Mucosa of descending colon (tissue), 3 donors: ENCODE data around the gene STMP1. TPM values are rescaled to one million over a fixed set of nuclear protein-coding genes. Genes with fewer than 3 reads are reported as not detected.
"Not testable (repeated sequence)": the region's sequence is repeated elsewhere in the genome, so short reads cannot be mapped to it uniquely, and the experiment has no call there.

ENCODE experiments used
- ATAC-seq: fragments of 200-7000 bp; cut with Tn5 transposase; one replicate; pipeline ENCODE4 v1.9.1; 2020; ENCODE audit warnings: mild to moderate bottlenecking, moderate library complexity
- DNase-seq, 3 donors: peaks; one replicate each; pipeline ENCODE4 v3.0.0-alpha.2; 2020
- H3K36me3 ChIP-seq: fragments of 200-600 bp; one replicate; pipeline ENCODE4 v1.8.0; 2021; ENCODE audit warnings: low read depth, mild to moderate bottlenecking
- H3K4me1 ChIP-seq: fragments of 200-600 bp; one replicate; pipeline ENCODE4 v1.8.0; 2021; ENCODE audit warnings: low read depth, mild to moderate bottlenecking
- H3K4me3 ChIP-seq: fragments of 200-600 bp; one replicate; pipeline ENCODE4 v1.8.0; 2021; ENCODE audit warnings: mild to moderate bottlenecking
- H3K9me3 ChIP-seq: fragments of 200-600 bp; one replicate; pipeline ENCODE4 v1.8.0; 2021; ENCODE audit warnings: mild to moderate bottlenecking
- intact Hi-C, 2 donors: fragments of 100-400 bp; cut with DNase I in 1 of 2; cut with micrococcal nuclease in 1 of 2; formaldehyde crosslinking; loops; one replicate each; pipeline versions ENCODE4 v1.11.0 to v1.11.1; 2022; cut with DNase I, micrococcal nuclease
- total RNA-seq, 3 donors: library from RNA; stranded (reverse); fragmentation: NEBNext Ultra II Directional in 2 of 3; extraction: Animal tissue kit (Norgen Biotek cat#: 25700) in 2 of 3; gene quantifications; one replicate each; pipeline versions ENCODE4 v1.2.1 to v1.2.4, GENCODE V29; 2021 to 2023
- TF ChIP-seq, protein P1 (sequence below): fragments of 200-600 bp; IDR thresholded peaks from one replicate; pipeline ENCODE4 v1.8.0; 2022; ENCODE audit warnings: antibody characterized with exemption, mild to moderate bottlenecking
- donor health status: DM: no; HTN: no; CAD: no; lungs with moderate emphysema.
- donor health status: DM: no; HTN: no; CAD: no.
- donor health status: DM: no; HTN: yes; CAD: no.

The STMP1 gene
- total RNA-seq, 3 donors from 2014 or later: 23.5 to 28.5 (median 24.9) TPM

DNA sequence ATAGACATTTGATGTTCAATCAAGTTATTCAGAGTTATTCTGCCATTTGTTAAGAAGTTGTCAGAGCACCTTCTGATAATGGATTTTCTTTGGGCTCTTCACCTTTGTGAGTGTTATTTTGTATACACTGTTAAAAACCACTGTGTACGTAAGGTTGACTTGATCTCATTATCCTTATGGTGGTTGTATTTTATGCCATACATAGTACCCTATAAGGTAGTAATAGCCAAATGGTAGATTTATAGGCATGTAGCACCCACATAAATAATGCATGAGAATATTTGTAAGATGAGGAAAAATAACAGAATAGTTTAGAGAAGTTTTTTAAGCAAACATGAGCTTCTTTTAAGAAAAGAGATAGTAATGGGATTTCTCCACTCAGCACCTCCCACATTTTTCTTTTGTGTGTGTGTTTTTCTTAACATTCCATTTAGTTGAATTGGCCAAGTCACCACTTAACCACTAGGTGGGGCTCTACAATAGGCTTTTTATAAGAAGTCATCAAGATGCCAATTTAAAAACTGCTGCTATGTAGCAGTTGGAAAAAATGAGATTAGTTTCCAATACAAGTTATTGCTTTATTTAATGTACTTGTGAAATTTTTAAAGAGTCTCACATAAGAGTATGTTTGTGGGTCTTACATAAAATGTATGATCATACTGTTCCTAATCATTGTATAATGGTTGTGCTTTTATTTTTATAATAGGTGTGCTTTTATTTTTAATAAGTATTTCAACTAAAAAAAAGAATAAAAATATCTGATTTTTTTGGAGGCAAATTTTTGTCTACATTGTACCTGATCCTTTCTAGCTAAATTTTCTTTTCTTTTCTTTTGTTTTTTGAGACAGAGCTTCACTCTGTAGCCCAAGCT, 41.1 kb upstream of the STMP1 start:
- TF ChIP-seq, protein P1, sequence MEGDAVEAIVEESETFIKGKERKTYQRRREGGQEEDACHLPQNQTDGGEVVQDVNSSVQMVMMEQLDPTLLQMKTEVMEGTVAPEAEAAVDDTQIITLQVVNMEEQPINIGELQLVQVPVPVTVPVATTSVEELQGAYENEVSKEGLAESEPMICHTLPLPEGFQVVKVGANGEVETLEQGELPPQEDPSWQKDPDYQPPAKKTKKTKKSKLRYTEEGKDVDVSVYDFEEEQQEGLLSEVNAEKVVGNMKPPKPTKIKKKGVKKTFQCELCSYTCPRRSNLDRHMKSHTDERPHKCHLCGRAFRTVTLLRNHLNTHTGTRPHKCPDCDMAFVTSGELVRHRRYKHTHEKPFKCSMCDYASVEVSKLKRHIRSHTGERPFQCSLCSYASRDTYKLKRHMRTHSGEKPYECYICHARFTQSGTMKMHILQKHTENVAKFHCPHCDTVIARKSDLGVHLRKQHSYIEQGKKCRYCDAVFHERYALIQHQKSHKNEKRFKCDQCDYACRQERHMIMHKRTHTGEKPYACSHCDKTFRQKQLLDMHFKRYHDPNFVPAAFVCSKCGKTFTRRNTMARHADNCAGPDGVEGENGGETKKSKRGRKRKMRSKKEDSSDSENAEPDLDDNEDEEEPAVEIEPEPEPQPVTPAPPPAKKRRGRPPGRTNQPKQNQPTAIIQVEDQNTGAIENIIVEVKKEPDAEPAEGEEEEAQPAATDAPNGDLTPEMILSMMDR: peak; percentile 82
- H3K9me3 ChIP-seq: no peaks in the 10 kb centered on the region
- no peaks in the 10 kb centered on the region for H3K4me1 ChIP-seq
- ATAC-seq (peak; percentile 59), DNase-seq (peak in 1 of 3 donors; percentile 61)
- H3K4me3 ChIP-seq: no peak overlapping the region
- intact Hi-C loops: no loop called here
- no peaks in the 10 kb centered on the region for H3K36me3 ChIP-seq

DNA sequence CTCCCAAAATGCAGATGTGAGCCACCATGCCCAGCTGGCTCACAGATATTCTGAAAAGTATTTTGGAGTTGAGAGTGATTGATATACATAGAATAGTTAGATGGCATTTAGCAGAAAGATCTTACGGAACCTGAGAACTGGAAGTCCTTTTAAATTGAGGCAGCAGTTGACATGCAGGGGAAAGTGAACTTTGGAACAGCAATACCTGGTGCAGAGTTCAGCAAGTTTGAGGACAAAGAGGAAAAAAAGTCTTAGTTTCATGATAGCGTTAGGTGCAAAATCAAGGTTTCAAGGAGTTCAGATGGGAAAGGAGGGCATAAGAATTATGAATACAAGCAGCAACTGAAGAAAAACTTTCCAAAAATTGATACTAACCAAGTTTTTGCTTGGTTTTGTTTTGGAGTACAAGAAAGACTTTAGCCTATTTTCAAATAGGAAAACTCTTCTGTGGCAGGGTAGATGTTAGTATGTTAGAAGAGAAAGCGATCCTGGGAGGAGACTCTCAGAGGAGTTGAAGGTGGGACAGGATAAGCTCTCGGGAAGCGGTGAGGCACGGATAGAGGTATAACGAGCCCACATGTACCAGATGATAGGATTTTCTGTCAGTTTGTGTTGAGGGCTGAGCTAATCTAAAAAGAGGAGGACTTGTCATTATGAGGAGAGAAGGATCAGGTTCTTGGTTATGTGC, 28.0 kb upstream of the STMP1 start:
- DNase-seq (no peak), ATAC-seq (no peak)
- intact Hi-C loops: no loop called here
- no peak overlapping the region for H3K4me3 ChIP-seq
- H3K9me3 ChIP-seq: no peaks in the 10 kb centered on the region
- no peaks in the 10 kb centered on the region for H3K4me1 ChIP-seq
- TF ChIP-seq, protein P1: no peak
- no peaks in the 10 kb centered on the region for H3K36me3 ChIP-seq

DNA sequence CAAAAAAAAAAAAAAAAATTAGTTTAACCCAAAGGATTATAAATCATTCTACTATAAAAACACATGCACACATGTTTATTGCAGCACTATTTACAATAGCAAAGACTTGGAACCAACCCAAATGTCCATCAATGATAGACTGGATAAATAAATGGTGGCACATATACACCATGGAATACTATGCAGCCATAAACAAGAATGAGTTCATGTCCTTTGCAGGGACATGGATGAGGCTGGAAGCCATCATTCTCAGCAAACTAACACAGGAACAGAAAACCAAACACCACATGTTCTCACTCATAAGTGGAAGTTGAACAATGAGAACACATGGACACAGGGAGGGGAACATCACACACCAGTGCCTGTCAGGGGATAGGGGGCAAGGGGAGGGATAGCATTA, 22.6 kb upstream of the STMP1 start:
- not testable (repeated sequence) for H3K4me1 ChIP-seq, ATAC-seq, H3K9me3 ChIP-seq, DNase-seq, H3K36me3 ChIP-seq, H3K4me3 ChIP-seq
- intact Hi-C loops: loop anchor here in 1 of 2 donors (10.0 kb wide), 1 partner anchor 355 kb away; no protein-coding TSS in a partner anchor

DNA sequence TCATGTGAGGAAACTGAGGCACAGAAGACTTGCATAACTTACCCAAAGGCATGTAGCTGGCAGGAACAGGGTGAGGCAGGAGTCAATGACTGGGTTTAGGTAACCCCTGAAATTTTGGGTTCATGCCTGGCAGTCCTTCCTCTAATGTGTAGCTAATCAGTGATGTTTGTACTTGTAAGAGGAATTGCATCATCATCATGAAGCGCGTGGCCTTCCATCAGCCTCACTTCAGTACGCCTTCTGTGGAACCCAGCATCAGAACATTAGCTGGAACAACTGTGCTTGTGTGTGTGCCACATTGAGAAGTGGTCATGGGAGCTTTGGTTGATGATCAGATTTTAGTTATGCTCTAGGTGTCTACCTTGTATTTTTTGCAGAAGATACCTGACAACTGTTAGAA, 18.2 kb upstream of the STMP1 start:
- Histone ChIP-seq H3K4me1 (no peaks in the 10 kb centered on the region), H3K9me3 (no peaks in the 10 kb centered on the region), H3K4me3 (no peak overlapping the region), H3K36me3 (no peaks in the 10 kb centered on the region)
- ATAC-seq (no peak), DNase-seq (no peak)
- TF ChIP-seq, protein P1: no peak
- intact Hi-C loops: loop anchor here in 1 of 2 donors (10.0 kb wide), 1 partner anchor 359 kb away; no protein-coding TSS in a partner anchor

DNA sequence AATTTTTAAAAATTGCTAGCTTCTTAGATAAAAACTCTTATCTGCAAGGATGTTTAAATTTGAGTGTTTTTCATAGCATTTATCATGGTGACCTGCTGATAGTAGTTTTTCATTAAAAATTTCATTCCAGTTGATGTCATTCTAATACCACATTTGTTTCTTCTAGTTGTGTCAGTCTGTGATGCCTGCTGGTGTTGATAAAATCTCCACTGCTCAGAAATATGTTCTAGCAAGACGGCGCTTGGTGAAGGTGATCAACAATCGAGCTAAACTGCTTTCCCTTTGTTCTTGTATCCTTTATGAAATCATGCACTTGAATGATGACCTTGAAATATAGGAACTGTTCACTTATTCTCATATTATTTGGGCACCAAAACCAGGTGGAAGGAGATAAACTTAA, 17.6 kb upstream of the STMP1 start:
- Histone ChIP-seq H3K4me1 (no peaks in the 10 kb centered on the region), H3K36me3 (no peaks in the 10 kb centered on the region), H3K9me3 (no peaks in the 10 kb centered on the region), H3K4me3 (no peak overlapping the region)
- no peak for DNase-seq
- no peak for ATAC-seq
- TF ChIP-seq, protein P1: no peak
- intact Hi-C loops: loop anchor here in 1 of 2 donors (10.0 kb wide), 1 partner anchor 360 kb away; no protein-coding TSS in a partner anchor
